ENCODE measurements around the gene USP16.

USP16 gene

GRCh38 chr21:28993293-28993629, 31.2 kb upstream of the USP16 start:
- no peak for TF ChIP-seq CTCF (IDR thresholded peaks at IDR 0.05)

- TF ChIP-seq CTCF (IDR thresholded peaks at IDR 0.05), result no peak
These were observed 21.9 kb upstream of the USP16 start for GRCh38 chr21:29002442-29003144.

GRCh38 chr21:29005696-29006095, 18.8 kb upstream of the USP16 start:
- no peak for TF ChIP-seq CTCF (IDR thresholded peaks at IDR 0.05)

- no peak for TF ChIP-seq CTCF (IDR thresholded peaks at IDR 0.05)
These were observed 17.3 kb upstream of the USP16 start for GRCh38 chr21:29007135-29007534.

- TF ChIP-seq CTCF (IDR thresholded peaks at IDR 0.05), result no peak
These were observed 16.7 kb upstream of the USP16 start for GRCh38 chr21:29007810-29008209.

- TF ChIP-seq CTCF (IDR thresholded peaks at IDR 0.05), result no peak
These were observed 16.1 kb upstream of the USP16 start for GRCh38 chr21:29008367-29008766.

- TF ChIP-seq CTCF (IDR thresholded peaks at IDR 0.05), result no peak
These were observed 6.7 kb upstream of the USP16 start for GRCh38 chr21:29017639-29018237.

Data from LNCAP (cell line).